Vagina (tissue), 2 donors: ENCODE data around the gene IFNK. TPM values are rescaled to one million over a fixed set of nuclear protein-coding genes. Genes with fewer than 3 reads are reported as not detected.
"Not testable (repeated sequence)": the region's sequence is repeated elsewhere in the genome, so short reads cannot be mapped to it uniquely, and the experiment has no call there.

Experiments
- DNase-seq, 2 donors: peaks; one replicate each; pipeline ENCODE4 v3.0.0-alpha.2; 2017; ENCODE audit errors: extremely low spot score in 2 of 2
- H3K27ac ChIP-seq: fragments of 200-600 bp; sonication (generic); one replicate; pipeline ENCODE4 v1.5.1; 2019
- H3K27me3 ChIP-seq: fragments of 200-600 bp; sonication (generic); one replicate; pipeline ENCODE4 v1.5.1; 2019
- H3K36me3 ChIP-seq, 2 donors: fragments of 200-600 bp; sonication (generic); one replicate each; pipeline ENCODE4 v1.5.1; 2017 to 2019
- H3K4me1 ChIP-seq: fragments of 200-600 bp; sonication (generic); one replicate; pipeline ENCODE4 v1.5.1; 2019
- H3K4me3 ChIP-seq, 2 donors: fragments of 200-600 bp; sonication (generic); 1 replicate in 1 of 2; 2 replicates in 1 of 2; pipeline ENCODE4 v1.5.1; 2016 to 2019
- H3K9me3 ChIP-seq: fragments of 200-600 bp; sonication (generic); one replicate; pipeline ENCODE4 v1.5.1; 2019
- POLR2A ChIP-seq, 2 donors: fragments of 450-650 bp; IDR thresholded peaks; one replicate each; pipeline ENCODE4 v1.6.1; 2017; ENCODE audit warnings: antibody characterized with exemption in 2 of 2, mild to moderate bottlenecking in 2 of 2, moderate library complexity in 2 of 2
- POLR2AphosphoS5 ChIP-seq, 2 donors: sonication (generic); formaldehyde crosslinking; IDR thresholded peaks; one replicate each; pipeline ENCODE4 v1.9.0; 2017; ENCODE audit warnings: antibody characterized with exemption in 2 of 2, mild to moderate bottlenecking in 2 of 2, low read depth in 1 of 2; ENCODE audit not compliant: insufficient read depth in 1 of 2
- intact Hi-C: fragments of 100-400 bp; cut with DNase I; formaldehyde crosslinking; loops from one replicate; pipeline ENCODE4 v1.15.1; 2023
- total RNA-seq: library from RNA; depleted of rRNA; stranded (reverse); fragments of >200 nt; gene quantifications from one replicate; pipeline ENCODE4 v1.2.3, GENCODE V29; 2016
- TF ChIP-seq, protein P1 (sequence below), 3 experiments: fragments of 450-650 bp in 2 of 3; fragments of 200-600 bp in 1 of 3; sonication (generic) in 1 of 3; IDR thresholded peaks; one replicate each; pipeline ENCODE4 v1.5.1; 2017 to 2019; ENCODE audit warnings: antibody characterized with exemption in 3 of 3, mild to moderate bottlenecking in 2 of 3, moderate library complexity in 2 of 3

Gene IFNK
- total RNA-seq, 1 donor from 2014 or later, result not detected

DNA sequence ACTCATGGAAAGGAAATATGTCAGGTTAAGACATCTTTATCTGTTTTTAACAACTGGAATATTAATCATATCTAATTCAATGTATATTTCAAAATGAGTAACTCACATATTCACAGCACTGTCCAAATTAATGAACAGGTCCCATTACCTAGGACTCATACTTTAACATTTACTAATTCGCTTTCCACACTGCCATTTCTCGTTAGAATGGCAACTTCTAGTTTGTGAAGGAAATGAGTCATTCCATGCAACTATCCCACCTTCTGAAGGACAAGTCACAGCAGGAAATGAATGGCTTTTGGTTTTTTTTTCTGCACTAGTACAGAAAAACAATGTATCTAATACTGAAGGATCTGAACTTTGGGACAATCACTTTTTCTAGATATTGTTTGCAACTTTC, 24.6 kb upstream of the IFNK start:
- no peak overlapping the region for H3K27ac ChIP-seq
- H3K27me3 ChIP-seq, result no peaks in the 10 kb centered on the region
- TF ChIP-seq, protein P1, sequence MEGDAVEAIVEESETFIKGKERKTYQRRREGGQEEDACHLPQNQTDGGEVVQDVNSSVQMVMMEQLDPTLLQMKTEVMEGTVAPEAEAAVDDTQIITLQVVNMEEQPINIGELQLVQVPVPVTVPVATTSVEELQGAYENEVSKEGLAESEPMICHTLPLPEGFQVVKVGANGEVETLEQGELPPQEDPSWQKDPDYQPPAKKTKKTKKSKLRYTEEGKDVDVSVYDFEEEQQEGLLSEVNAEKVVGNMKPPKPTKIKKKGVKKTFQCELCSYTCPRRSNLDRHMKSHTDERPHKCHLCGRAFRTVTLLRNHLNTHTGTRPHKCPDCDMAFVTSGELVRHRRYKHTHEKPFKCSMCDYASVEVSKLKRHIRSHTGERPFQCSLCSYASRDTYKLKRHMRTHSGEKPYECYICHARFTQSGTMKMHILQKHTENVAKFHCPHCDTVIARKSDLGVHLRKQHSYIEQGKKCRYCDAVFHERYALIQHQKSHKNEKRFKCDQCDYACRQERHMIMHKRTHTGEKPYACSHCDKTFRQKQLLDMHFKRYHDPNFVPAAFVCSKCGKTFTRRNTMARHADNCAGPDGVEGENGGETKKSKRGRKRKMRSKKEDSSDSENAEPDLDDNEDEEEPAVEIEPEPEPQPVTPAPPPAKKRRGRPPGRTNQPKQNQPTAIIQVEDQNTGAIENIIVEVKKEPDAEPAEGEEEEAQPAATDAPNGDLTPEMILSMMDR (IDR thresholded peaks at IDR 0.05), result no peak
- TF ChIP-seq POLR2AphosphoS5 (IDR thresholded peaks at IDR 0.05; ENCODE audit: insufficient read depth in 1 of 2, low read depth in 1 of 2), result peak in 1 of 2 donors; percentile 40
- intact Hi-C loops, result no loop called here
- H3K4me1 ChIP-seq, result peaks cover 42% of the 10 kb centered on the region
- H3K9me3 ChIP-seq, result no peaks in the 10 kb centered on the region
- no peak overlapping the region for H3K4me3 ChIP-seq
- H3K36me3 ChIP-seq, result no peaks in the 10 kb centered on the region
- DNase-seq, result no peak

DNA sequence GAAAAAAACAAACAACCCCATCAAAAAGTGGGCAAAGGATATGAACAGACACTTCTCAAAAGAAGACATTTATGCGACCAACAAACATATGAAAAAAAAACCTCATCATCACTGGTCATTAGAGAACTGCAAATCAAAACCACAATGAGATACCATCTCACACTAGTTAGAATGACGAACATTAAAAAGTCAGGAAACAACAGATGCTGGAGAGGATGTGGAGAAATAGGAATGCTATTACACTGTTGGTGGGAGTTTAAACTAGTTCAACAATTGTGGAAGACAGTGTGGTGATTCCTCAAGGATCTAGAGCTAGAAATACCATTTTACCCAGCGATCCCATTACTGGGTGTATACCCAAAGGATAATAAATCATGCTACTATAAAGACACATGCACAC, 23.2 kb upstream of the IFNK start:
- H3K36me3 ChIP-seq, DNase-seq, intact Hi-C loops: not testable (repeated sequence)

GRCh38 chr9:27503623-27504022, 20.5 kb upstream of the IFNK start:
- Histone ChIP-seq H3K27me3 (no peaks in the 10 kb centered on the region), H3K27ac (no peak overlapping the region), H3K4me1 (peaks cover 17% of the 10 kb centered on the region), H3K9me3 (no peaks in the 10 kb centered on the region), H3K4me3 (no peak overlapping the region), H3K36me3 (no peaks in the 10 kb centered on the region)
- intact Hi-C loops, result no loop called here
- TF ChIP-seq POLR2AphosphoS5 (IDR thresholded peaks at IDR 0.05; ENCODE audit: insufficient read depth in 1 of 2, low read depth in 1 of 2) (no peak), POLR2A (IDR thresholded peaks at IDR 0.05) (no peak)
- TF ChIP-seq, protein P1 (IDR thresholded peaks at IDR 0.05), result no peak
- DNase-seq, result no peak

More for the DNA sequence above, 23.2 kb upstream of the IFNK start:
- not testable (repeated sequence) for H3K27me3 ChIP-seq, H3K27ac ChIP-seq, H3K4me3 ChIP-seq, H3K9me3 ChIP-seq
- peaks cover 40% of the 10 kb centered on the region for H3K4me1 ChIP-seq

DNA sequence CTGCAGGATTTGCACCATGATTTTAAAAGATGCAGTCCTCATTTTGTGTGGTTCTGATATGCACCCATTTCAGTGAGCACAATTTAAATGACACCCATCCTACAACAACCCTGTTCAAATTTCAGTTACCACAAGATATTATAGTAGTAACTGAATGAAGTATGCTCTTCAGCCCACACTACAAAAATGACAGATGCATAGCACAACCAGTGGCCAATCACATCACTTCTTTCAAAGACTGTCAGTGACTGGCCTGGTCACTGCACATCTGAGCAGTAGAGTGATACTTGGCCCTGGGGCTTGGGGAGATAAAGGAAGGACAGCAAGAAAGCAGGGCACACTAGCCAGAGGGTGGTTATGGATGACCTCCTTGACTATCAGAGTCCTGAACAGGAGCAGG, 19.8 kb upstream of the IFNK start:
- Histone ChIP-seq H3K36me3 (no peaks in the 10 kb centered on the region), H3K9me3 (no peaks in the 10 kb centered on the region), H3K4me3 (no peak overlapping the region), H3K4me1 (peaks cover 12% of the 10 kb centered on the region), H3K27me3 (no peaks in the 10 kb centered on the region), H3K27ac (no peak overlapping the region)
- intact Hi-C loops, result no loop called here
- no peak for DNase-seq
- TF ChIP-seq, protein P1 (IDR thresholded peaks at IDR 0.05), result no peak
- TF ChIP-seq POLR2A (IDR thresholded peaks at IDR 0.05) (no peak), POLR2AphosphoS5 (IDR thresholded peaks at IDR 0.05; ENCODE audit: insufficient read depth in 1 of 2, low read depth in 1 of 2) (no peak)

- H3K9me3 ChIP-seq, result no peaks in the 10 kb centered on the region
- no peaks in the 10 kb centered on the region for H3K36me3 ChIP-seq
- H3K27ac ChIP-seq, result no peak overlapping the region
- intact Hi-C loops, result no loop called here
- no peaks in the 10 kb centered on the region for H3K27me3 ChIP-seq
- no peak overlapping the region for H3K4me3 ChIP-seq
- no peak for TF ChIP-seq POLR2AphosphoS5 (IDR thresholded peaks at IDR 0.05; ENCODE audit: insufficient read depth in 1 of 2, low read depth in 1 of 2)
- no peak for TF ChIP-seq POLR2A (IDR thresholded peaks at IDR 0.05)
- TF ChIP-seq, protein P1 (IDR thresholded peaks at IDR 0.05), result no peak
- no peaks in the 10 kb centered on the region for H3K4me1 ChIP-seq
- DNase-seq, result no peak
Observed at GRCh38 chr9:27505744-27506161, 18.3 kb upstream of the IFNK start.

DNA sequence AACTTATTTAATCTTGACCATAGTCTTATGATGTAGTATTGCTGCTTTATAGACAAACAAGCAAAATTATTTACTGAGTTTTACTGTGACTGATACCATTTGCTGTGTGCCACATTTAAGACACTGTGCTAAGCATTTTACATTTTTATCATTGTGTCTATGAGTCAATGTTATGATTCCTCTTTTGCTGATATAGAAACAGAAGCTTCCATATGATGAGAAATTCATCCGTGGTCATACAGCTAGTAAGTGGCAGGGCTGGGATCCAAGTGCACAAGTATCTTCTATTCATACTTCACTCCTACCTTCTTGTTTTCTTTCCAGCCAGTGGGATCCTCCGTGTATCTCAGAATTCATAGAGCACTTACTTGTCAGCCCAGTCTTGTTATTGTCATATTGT, 17.1 kb upstream of the IFNK start:
- H3K4me1 ChIP-seq, result no peaks in the 10 kb centered on the region
- H3K9me3 ChIP-seq, result no peaks in the 10 kb centered on the region
- no peak for DNase-seq
- TF ChIP-seq POLR2A (IDR thresholded peaks at IDR 0.05), result no peak
- TF ChIP-seq, protein P1 (IDR thresholded peaks at IDR 0.05), result no peak
- no peak for TF ChIP-seq POLR2AphosphoS5 (IDR thresholded peaks at IDR 0.05; ENCODE audit: insufficient read depth in 1 of 2, low read depth in 1 of 2)
- intact Hi-C loops, result no loop called here
- H3K27me3 ChIP-seq, result no peaks in the 10 kb centered on the region
- no peak overlapping the region for H3K27ac ChIP-seq
- no peak overlapping the region for H3K4me3 ChIP-seq
- no peaks in the 10 kb centered on the region for H3K36me3 ChIP-seq
